H9 (cell line): ENCODE measurements around the gene GRIN2B. TPM values are rescaled to one million over a fixed set of nuclear protein-coding genes. Genes with fewer than 3 reads are reported as not detected.

Experiments
- DNase-seq: peaks from one replicate; pipeline ENCODE4 v3.0.0-alpha.2; 2017
- H2AFZ ChIP-seq: one replicate; pipeline ENCODE4 v1.6.1; 2013; ENCODE audit warnings: mild to moderate bottlenecking, low read length, control low read depth, moderate library complexity
- H2AK5ac ChIP-seq: 2 replicates; pipeline ENCODE4 v1.6.1; 2013; ENCODE audit warnings: low read length, control low read depth, mixed read lengths; ENCODE audit not compliant: insufficient read length
- H2BK120ac ChIP-seq: one replicate; pipeline ENCODE4 v1.6.1; 2013; ENCODE audit warnings: low read depth, mild to moderate bottlenecking, low read length, control low read depth, inconsistent platforms; ENCODE audit not compliant: poor library complexity, severe bottlenecking
- H2BK12ac ChIP-seq: 2 replicates; pipeline ENCODE4 v1.6.1; 2013; ENCODE audit warnings: low read length, control low read depth, mixed read lengths, low read depth; ENCODE audit not compliant: insufficient read length
- H2BK15ac ChIP-seq: 2 replicates; pipeline ENCODE4 v1.6.1; 2013; ENCODE audit warnings: low read depth, low read length, control low read depth
- H2BK20ac ChIP-seq: one replicate; pipeline ENCODE4 v1.6.1; 2013; ENCODE audit warnings: low read depth, mild to moderate bottlenecking, low read length, control low read depth, inconsistent platforms; ENCODE audit not compliant: poor library complexity, severe bottlenecking
- H2BK5ac ChIP-seq: 2 replicates; pipeline ENCODE4 v1.6.1; 2013; ENCODE audit warnings: low read length, control low read depth, mixed read lengths; ENCODE audit not compliant: insufficient read length
- H3K14ac ChIP-seq: 2 replicates; pipeline ENCODE4 v1.6.1; 2013; ENCODE audit warnings: low read length, control low read depth; ENCODE audit not compliant: insufficient read depth
- H3K18ac ChIP-seq: 2 replicates; pipeline ENCODE4 v1.6.1; 2013; ENCODE audit warnings: low read depth, mild to moderate bottlenecking, mixed read lengths, low read length, control low read depth; ENCODE audit not compliant: insufficient read length
- H3K23ac ChIP-seq: 2 replicates; pipeline ENCODE4 v1.6.1; 2013; ENCODE audit warnings: low read length, control low read depth, mixed read lengths, low read depth; ENCODE audit not compliant: insufficient read length
- H3K23me2 ChIP-seq: 2 replicates; pipeline ENCODE4 v1.6.1; 2013; ENCODE audit warnings: low read depth, mild to moderate bottlenecking, mixed read lengths, low read length, control low read depth; ENCODE audit not compliant: insufficient read length, poor library complexity, severe bottlenecking
- H3K27ac ChIP-seq: 2 replicates; pipeline ENCODE4 v1.5.1; 2013; ENCODE audit warnings: low read length, control low read depth, mixed read lengths, low read depth; ENCODE audit not compliant: insufficient read length
- H3K27me3 ChIP-seq: 2 replicates; pipeline ENCODE4 v1.6.1; 2013; ENCODE audit warnings: low read length, control low read depth, inconsistent platforms; ENCODE audit not compliant: insufficient read depth
- H3K4ac ChIP-seq: 2 replicates; pipeline ENCODE4 v1.6.1; 2013; ENCODE audit warnings: low read depth, mild to moderate bottlenecking, control low read depth, inconsistent platforms, low read length, moderate library complexity
- H3K4me1 ChIP-seq: 2 replicates; pipeline ENCODE4 v1.6.1; 2013; ENCODE audit warnings: low read length, control low read depth, inconsistent platforms; ENCODE audit not compliant: insufficient read depth
- H3K4me2 ChIP-seq: 2 replicates; pipeline ENCODE4 v1.6.1; 2013; ENCODE audit warnings: low read length, control low read depth, mixed read lengths; ENCODE audit not compliant: insufficient read length, insufficient read depth
- H3K56ac ChIP-seq: 2 replicates; pipeline ENCODE4 v1.6.1; 2013; ENCODE audit warnings: low read depth, mild to moderate bottlenecking, mixed read lengths, low read length, control low read depth; ENCODE audit not compliant: insufficient read length
- H3K79me1 ChIP-seq: 2 replicates; pipeline ENCODE4 v1.6.1; 2013; ENCODE audit warnings: low read depth, mild to moderate bottlenecking, moderate library complexity, low read length, control low read depth, inconsistent platforms; ENCODE audit not compliant: insufficient read depth, poor library complexity, severe bottlenecking
- H3K79me2 ChIP-seq: 2 replicates; pipeline ENCODE4 v1.6.1; 2013; ENCODE audit warnings: low read length, control low read depth, inconsistent platforms; ENCODE audit not compliant: insufficient read depth
- H3K9ac ChIP-seq: 2 replicates; pipeline ENCODE4 v1.6.1; 2013; ENCODE audit warnings: low read length, control low read depth, mixed read lengths; ENCODE audit not compliant: insufficient read length; ENCODE audit errors: extremely low read depth
- H3K9me3 ChIP-seq: one replicate; pipeline ENCODE4 v1.6.1; 2013; ENCODE audit warnings: low read depth, low read length, inconsistent platforms; ENCODE audit not compliant: control insufficient read depth
- H3T11ph ChIP-seq: one replicate; pipeline ENCODE4 v1.6.1; 2013; ENCODE audit warnings: mild to moderate bottlenecking, low read length, control low read depth, inconsistent platforms
- H4K20me1 ChIP-seq: one replicate; pipeline ENCODE4 v1.6.1; 2013; ENCODE audit not compliant: control insufficient read depth, insufficient read length, insufficient read depth
- H4K5ac ChIP-seq: 2 replicates; pipeline ENCODE4 v1.6.1; 2013; ENCODE audit warnings: low read depth, mild to moderate bottlenecking, mixed read lengths, low read length, control low read depth; ENCODE audit not compliant: insufficient read length
- H4K8ac ChIP-seq: replicated peaks from 2 replicates; pipeline ENCODE4 v1.6.1; 2013; ENCODE audit warnings: low read length, control low read depth, mixed read lengths, low read depth; ENCODE audit not compliant: insufficient read length
- H4K91ac ChIP-seq: 2 replicates; pipeline ENCODE4 v1.6.1; 2013; ENCODE audit warnings: low read depth, mild to moderate bottlenecking, moderate library complexity, mixed read lengths, low read length, control low read depth; ENCODE audit not compliant: insufficient read length
- H3K27ac Mint-ChIP-seq, 3 experiments: 2 replicates in 2 of 3; 3 replicates in 1 of 3; pipeline ENCODE4 v1.8.0; 2020 to 2021; ENCODE audit warnings: mixed read lengths in 3 of 3, mild to moderate bottlenecking in 1 of 3, moderate library complexity in 1 of 3
- H3K27me3 Mint-ChIP-seq: 2 replicates; pipeline ENCODE4 v1.8.0; 2021; ENCODE audit warnings: low read depth, mild to moderate bottlenecking, moderate library complexity, mixed read lengths
- H3K36me3 Mint-ChIP-seq, 3 experiments: 2 replicates in 2 of 3; 3 replicates in 1 of 3; pipeline ENCODE4 v1.8.0; 2020 to 2021; ENCODE audit warnings: low read depth in 3 of 3, mixed read lengths in 3 of 3; ENCODE audit not compliant: insufficient read depth in 1 of 3
- H3K4me1 Mint-ChIP-seq, 2 experiments: 2 replicates each; pipeline ENCODE4 v1.8.0; 2020; ENCODE audit warnings: mixed read lengths in 2 of 2
- H3K4me3 Mint-ChIP-seq, 2 experiments: 2 replicates in 1 of 2; 3 replicates in 1 of 2; pipeline ENCODE4 v1.8.0; 2020 to 2021; ENCODE audit warnings: mild to moderate bottlenecking in 2 of 2, mixed read lengths in 2 of 2, moderate library complexity in 1 of 2
- H3K9me3 Mint-ChIP-seq, 2 experiments: 2 replicates in 1 of 2; 3 replicates in 1 of 2; pipeline ENCODE4 v1.8.0; 2020; ENCODE audit warnings: mild to moderate bottlenecking in 2 of 2, mixed read lengths in 2 of 2, moderate library complexity in 1 of 2
- CTCF ChIP-seq: fragments of 200-600 bp; sonication (generic); conservative IDR thresholded peaks from 3 replicates; pipeline ENCODE4 v1.8.0; 2021; ENCODE audit warnings: antibody characterized with exemption, mild to moderate bottlenecking
- WGBS: extraction: QIAGEN DNeasy Blood & Tissue Kit; methylation state at CpG from one replicate; pipeline ENCODE4 v1.1.7; 2013; ENCODE audit warnings: missing lambda C conversion rate, low lambda C conversion rate, mixed read lengths; ENCODE audit not compliant: insufficient read length; ENCODE audit errors: extremely low coverage; 5-methylcytosine and 5-hydroxymethylcytosine counted together
- total RNA-seq: library from RNA; stranded (reverse); gene quantifications from 2 replicates; pipeline ENCODE4 v1.2.1, GENCODE V29; 2021

Gene GRIN2B
- total RNA-seq, 1 experiment from 2014 or later: 0.13 TPM

- Histone ChIP-seq H2BK5ac (no peak overlapping the region), H2BK120ac (no peak overlapping the region), H2AK5ac (no peak overlapping the region), H3K14ac (no peak overlapping the region), H2BK12ac (no peak overlapping the region), H4K8ac (no peak overlapping the region), H3K4me2 (no peak overlapping the region), H2BK15ac (no peak overlapping the region), H3K79me1 (no peaks in the 10 kb centered on the region), H3K9ac (no peak overlapping the region), H3K23me2 (no peaks in the 10 kb centered on the region), H3K27me3 (no peaks in the 10 kb centered on the region), H4K5ac (no peak overlapping the region), H3K27ac (no peak overlapping the region), H3K4me1 (no peaks in the 10 kb centered on the region), H4K91ac (no peak overlapping the region), H2BK20ac (no peak overlapping the region), H3K18ac (no peak overlapping the region), H3K9me3 (no peaks in the 10 kb centered on the region), H3K56ac (no peak overlapping the region), H2AFZ (no peak overlapping the region), H4K20me1 (no peaks in the 10 kb centered on the region), H3K23ac (no peak overlapping the region), H3T11ph (no peak overlapping the region), H3K4ac (no peak overlapping the region), H3K79me2 (no peaks in the 10 kb centered on the region)
- Mint-ChIP-seq H3K4me3 (no peak overlapping the region), H3K4me1 (peaks cover 16 to 18% of the 10 kb centered on the region in 2 experiments), H3K9me3 (peaks cover 0 to 3% of the 10 kb centered on the region in 2 experiments; a peak in 2 of 5 replicates), H3K27ac (peak overlapping the region; percentile 8 to 50 (median 34); a peak in 1 of 7 replicates), H3K27me3 (no peaks in the 10 kb centered on the region), H3K36me3 (peaks cover 0 to 3% (median 0%) of the 10 kb centered on the region in 3 experiments; a peak in 2 of 7 replicates)
- DNase-seq: no peak
- no peak for TF ChIP-seq CTCF
- no CpG with 5 or more reads among the region's 1 CpG for WGBS
These were observed 30.9 kb downstream of the GRIN2B start for GRCh38 chr12:13950502-13950901.
